B cell (primary cell): ENCODE data around the gene KRTAP12-2. TPM values are rescaled to one million over a fixed set of nuclear protein-coding genes. Genes with fewer than 3 reads are reported as not detected.
"Not testable (repeated sequence)": the region's sequence is repeated elsewhere in the genome, so short reads cannot be mapped to it uniquely, and the experiment has no call there.

Source experiments
- ATAC-seq: fragments of 200-7000 bp; cut with Tn5 transposase; one replicate; pipeline ENCODE4 v1.10.0; 2021; ENCODE audit warnings: low read depth, mild to moderate bottlenecking, moderate number of reproducible peaks, moderate library complexity
- CTCF ChIA-PET: fragments of 350-600 bp; sonication (Branson Sonifier 250); formaldehyde crosslinking; loops from one replicate; lab custom pipeline; 2021; ENCODE audit warnings: antibody characterized with exemption, inconsistent platforms; lab: Charles Lee
- POLR2A ChIA-PET: fragments of 350-600 bp; sonication (Branson Sonifier 250); formaldehyde crosslinking; loops from one replicate; lab custom pipeline; 2021; ENCODE audit warnings: antibody characterized with exemption; lab: Charles Lee
- DNase-seq: peaks from one replicate; pipeline ENCODE4 v3.0.0; 2013
- H2AFZ ChIP-seq: 2 replicates; pipeline ENCODE4 v1.6.1; 2012; ENCODE audit warnings: mild to moderate bottlenecking, low read depth, low read length; ENCODE audit not compliant: insufficient read depth, poor library complexity, severe bottlenecking
- H3K27ac ChIP-seq, 2 donors: 1 replicate in 1 of 2; 2 replicates in 1 of 2; pipeline ENCODE4 v1.5.1; 2012 to 2013; ENCODE audit warnings: low read length in 2 of 2, mild to moderate bottlenecking in 2 of 2, moderate library complexity in 1 of 2
- H3K27me3 ChIP-seq, 4 experiments: fragments of 200-600 bp in 1 of 4; sonication (generic) in 1 of 4; replicated peaks in 1 of 4; 1 replicate in 2 of 4; 2 replicates in 2 of 4; pipeline versions ENCODE4 v1.6.1 to v1.7.0; 2013 to 2016; ENCODE audit warnings: low read length in 3 of 4, mild to moderate bottlenecking in 2 of 4, mixed read lengths in 1 of 4, moderate library complexity in 1 of 4; ENCODE audit not compliant: insufficient read depth in 4 of 4, control insufficient read depth in 3 of 4; ENCODE audit errors: control extremely low read depth in 1 of 4
- H3K36me3 ChIP-seq, 2 experiments: replicated peaks in 1 of 2; 1 replicate in 1 of 2; 2 replicates in 1 of 2; pipeline versions ENCODE4 v1.6.1 to v1.7.1; 2013; ENCODE audit warnings: low read length in 1 of 2; ENCODE audit not compliant: insufficient read depth in 2 of 2, control insufficient read depth in 1 of 2; ENCODE audit errors: control extremely low read depth in 1 of 2, extremely low read depth in 1 of 2
- H3K4me1 ChIP-seq, 2 donors: fragments of 200-600 bp in 1 of 2; sonication (generic) in 1 of 2; 1 replicate in 1 of 2; 2 replicates in 1 of 2; pipeline versions ENCODE4 v1.5.1 to v1.6.1; 2013 to 2017; ENCODE audit warnings: low read length in 2 of 2; ENCODE audit not compliant: control insufficient read depth in 2 of 2, insufficient read depth in 2 of 2
- H3K4me2 ChIP-seq: replicated peaks from 2 replicates; pipeline ENCODE3; 2012; ENCODE audit warnings: mild to moderate bottlenecking, low read depth, low read length; ENCODE audit not compliant: poor library complexity, severe bottlenecking
- H3K4me3 ChIP-seq, 5 experiments: fragments of 200-600 bp in 1 of 5; sonication (generic) in 1 of 5; 1 replicate in 3 of 5; 2 replicates in 2 of 5; pipeline versions ENCODE4 v1.5.1 to v1.7.0; 2011 to 2016; ENCODE audit warnings: low read length in 4 of 5, mild to moderate bottlenecking in 4 of 5, low read depth in 2 of 5, control low read depth in 1 of 5, moderate library complexity in 1 of 5; ENCODE audit not compliant: insufficient read depth in 1 of 5; ENCODE audit errors: control extremely low read depth in 1 of 5, extremely low read depth in 1 of 5
- H3K79me2 ChIP-seq: fragments of 200-600 bp; sonication (generic); one replicate; pipeline ENCODE4 v1.6.0; 2016; ENCODE audit warnings: low read length; ENCODE audit not compliant: control insufficient read depth, insufficient read depth
- H3K9ac ChIP-seq: fragments of 200-600 bp; sonication (generic); 2 replicates; pipeline ENCODE4 v1.6.1; 2017; ENCODE audit warnings: mild to moderate bottlenecking, low read length, moderate library complexity
- H3K9me3 ChIP-seq, 3 donors: one replicate each; pipeline versions ENCODE4 v1.6.1 to v1.7.1; 2013; ENCODE audit warnings: low read length in 2 of 3; ENCODE audit not compliant: control insufficient read depth in 2 of 3, insufficient read depth in 1 of 3; ENCODE audit errors: control extremely low read depth in 1 of 3
- H4K20me1 ChIP-seq: 2 replicates; pipeline ENCODE4 v1.6.0; 2012; ENCODE audit warnings: mild to moderate bottlenecking, low read length; ENCODE audit not compliant: insufficient read depth, control insufficient read depth, poor library complexity, severe bottlenecking
- H3K27ac Mint-ChIP-seq: one replicate; pipeline ENCODE4 v1.8.0; 2021; ENCODE audit warnings: mixed read lengths
- H3K27me3 Mint-ChIP-seq: one replicate; pipeline ENCODE4 v1.8.0; 2021; ENCODE audit warnings: mixed read lengths
- H3K4me1 Mint-ChIP-seq: one replicate; pipeline ENCODE4 v1.8.0; 2021; ENCODE audit warnings: mixed read lengths
- H3K4me3 Mint-ChIP-seq: one replicate; pipeline ENCODE4 v1.8.0; 2021; ENCODE audit warnings: mixed read lengths
- H3K9me3 Mint-ChIP-seq: one replicate; pipeline ENCODE4 v1.8.0; 2022; ENCODE audit warnings: mixed read lengths; ENCODE audit not compliant: insufficient read depth
- CTCF ChIP-seq: fragments of 200-600 bp; IDR thresholded peaks from one replicate; pipeline ENCODE4 v1.8.0; 2022; ENCODE audit warnings: antibody characterized with exemption, mild to moderate bottlenecking
- EZH2 ChIP-seq: IDR thresholded peaks from 2 replicates; pipeline ENCODE4 v1.6.1; 2012; ENCODE audit warnings: borderline replicate concordance, low read depth, mild to moderate bottlenecking, moderate library complexity, low read length; ENCODE audit not compliant: insufficient read depth, poor library complexity, severe bottlenecking
- WGBS: methylation state at CpG from one replicate; pipeline ENCODE4 v1.1.5; 2013; ENCODE audit warnings: missing lambda C conversion rate; ENCODE audit not compliant: insufficient coverage; 5-methylcytosine and 5-hydroxymethylcytosine counted together
- intact Hi-C: fragments of 100-400 bp; cut with micrococcal nuclease; formaldehyde crosslinking; loops from one replicate; pipeline ENCODE4 v1.10.0; 2022
- polyA plus RNA-seq: library from polyadenylated mRNA; depleted of rRNA; stranded (reverse); fragments of >200 nt; gene quantifications from 2 replicates; pipeline ENCODE4 v1.2.3, GENCODE V29; 2012
- total RNA-seq, 2 donors: library from RNA; stranded (reverse); fragments of 120-200 nt in 1 of 2; gene quantifications; 1 replicate in 1 of 2; 2 replicates in 1 of 2; pipeline versions ENCODE4 v1.2.3 to v1.2.4, GENCODE V29; 2013 to 2022

KRTAP12-2 gene
- total and polyA plus RNA-seq, 2 donors (not counting 1 experiment from before 2014, with no cell fraction given), result not detected

- H3K4me1 Mint-ChIP-seq, H3K4me2 ChIP-seq, H3K4me3 ChIP-seq, POLR2A ChIA-PET, H3K27ac Mint-ChIP-seq, H3K9ac ChIP-seq, H3K27me3 Mint-ChIP-seq, ATAC-seq, H3K4me3 Mint-ChIP-seq, intact Hi-C loops, H4K20me1 ChIP-seq, DNase-seq, H3K79me2 ChIP-seq, H3K27ac ChIP-seq, H2AFZ ChIP-seq, H3K4me1 ChIP-seq, CTCF ChIA-PET, H3K36me3 ChIP-seq: not testable (repeated sequence)
- 91% methylated on average over 20 of the region's 20 CpGs for WGBS
- H3K27me3 ChIP-seq, result peaks cover 0 to 20% (median 0%) of the 10 kb centered on the region in 4 experiments
- peaks cover 23% of the 10 kb centered on the region for H3K9me3 Mint-ChIP-seq
- H3K9me3 ChIP-seq, result peaks cover 0 to 55% (median 37%) of the 10 kb centered on the region in 3 donors
Measured at GRCh38 chr21:44627181-44627822, 39.4 kb downstream of the KRTAP12-2 start.

- POLR2A ChIA-PET, result no interaction called here
- intact Hi-C loops, result no loop called here
Measured at GRCh38 chr21:44626673-44627143, 40.0 kb downstream of the KRTAP12-2 start, which contains the start of gene KRTAP10-9. TSS of gene KRTAP10-9 (plus strand) at chr21:44627093. CDS start at chr21:44627172, 79 bp downstream.

More at GRCh38 chr21:44626673-44627143, 40.0 kb downstream of the KRTAP12-2 start, which contains the start of gene KRTAP10-9:
- TF ChIP-seq EZH2 (no peak), CTCF (no peak)
- no peak within 1 kb of the TSS for H3K4me3 Mint-ChIP-seq
- ATAC-seq, result no peak
- H3K27me3 Mint-ChIP-seq, result peaks cover 6% of the 10 kb centered on the region
- H3K4me1 Mint-ChIP-seq, result peaks cover 4% of the 10 kb centered on the region
- Histone ChIP-seq H4K20me1 (no peaks in the 10 kb centered on the region), H2AFZ (no peak within 1 kb of the TSS), H3K27me3 (peaks cover 0 to 20% (median 0%) of the 10 kb centered on the region in 4 experiments), H3K36me3 (no peaks in the 10 kb centered on the region), H3K4me3 (no peak within 1 kb of the TSS), H3K4me2 (no peak within 1 kb of the TSS), H3K27ac (no peak within 1 kb of the TSS), H3K9ac (no peak within 1 kb of the TSS), H3K9me3 (peaks cover 0 to 53% (median 33%) of the 10 kb centered on the region in 3 donors), H3K4me1 (peaks cover 2 to 3% of the 10 kb centered on the region in 2 donors), H3K79me2 (no peaks in the 10 kb centered on the region)
- H3K27ac Mint-ChIP-seq, result no peak within 1 kb of the TSS
- CTCF ChIA-PET, result no interaction called here
- H3K9me3 Mint-ChIP-seq, result peaks cover 22% of the 10 kb centered on the region
- no peak for DNase-seq
- 55% methylated on average over 7 of the region's 7 CpGs for WGBS
